K562 (cell line): ENCODE data around the gene EIF2S2. TPM values are rescaled to one million over a fixed set of nuclear protein-coding genes. Genes with fewer than 3 reads are reported as not detected.

Experiments used
- ATAC-seq: fragments of 200-7000 bp; cut with Tn5 transposase; 3 replicates; pipeline ENCODE4 v1.9.1; 2020; ENCODE audit warnings: moderate library complexity
- BruUV-seq: library from RNA; stranded (reverse); fragments of 400-500 nt; replicated peaks from 2 replicates; lab custom pipeline; 2021; lab: Mats Ljungman, UMichigan
- CTCF ChIA-PET: fragments of 300-600 bp; formaldehyde crosslinking; extraction: SDS; loops from one replicate; lab custom pipeline; 2021; ENCODE audit warnings: low intra/inter-chr PET ratio; lab: Yijun Ruan, JAX
- POLR2A ChIA-PET: fragments of 300-600, 350-650 bp; sonication (Branson Sonifier 250); formaldehyde crosslinking; extraction: SDS; loops from one replicate; lab custom pipeline; 2021; ENCODE audit warnings: antibody characterized with exemption, inconsistent platforms; lab: Yijun Ruan, JAX
- DNase-seq, 4 experiments: peaks; one replicate each; pipeline versions ENCODE4 v3.0.0 to v3.0.0-alpha.2; 2011 to 2018; ENCODE audit warnings: low spot score in 3 of 4, mixed read lengths in 3 of 4; ENCODE audit errors: extremely low read depth in 1 of 4
- FAIRE-seq: peaks from 2 replicates; lab custom pipeline; 2011; peaks lifted over from hg19 to GRCh38; lab: Jason Lieb, UNC
- H2AFZ ChIP-seq: 2 replicates; pipeline ENCODE4 v1.6.0; 2011; ENCODE audit warnings: low read depth, low read length, control low read depth, inconsistent platforms
- H3K27ac ChIP-seq: fragments of 200-600 bp; 3 replicates; pipeline ENCODE4 v1.8.0; 2011; ENCODE audit warnings: low read depth, mild to moderate bottlenecking, control low read depth, inconsistent platforms, low read length, moderate library complexity, mixed read lengths; ENCODE audit errors: extremely low read depth
- H3K27me3 ChIP-seq, 2 experiments: fragments of 300-600 bp in 1 of 2; 2 replicates in 1 of 2; 3 replicates in 1 of 2; pipeline versions ENCODE4 v1.6.0 to v1.8.0; 2011; ENCODE audit warnings: inconsistent platforms in 2 of 2, low read length in 2 of 2, mild to moderate bottlenecking in 1 of 2, mixed read lengths in 1 of 2, moderate library complexity in 1 of 2; ENCODE audit not compliant: control insufficient read depth in 2 of 2, insufficient read depth in 2 of 2
- H3K36me3 ChIP-seq: fragments of 300-600 bp; 3 replicates; pipeline ENCODE4 v1.8.0; 2011; ENCODE audit warnings: mild to moderate bottlenecking, low read length, inconsistent platforms; ENCODE audit not compliant: control insufficient read depth, insufficient read depth
- H3K4me1 ChIP-seq, 2 experiments: fragments of 200-600 bp in 1 of 2; replicated peaks in 1 of 2; 2 replicates in 1 of 2; 3 replicates in 1 of 2; pipeline versions ENCODE4 v1.5.1 to v1.8.0; 2011; ENCODE audit warnings: inconsistent platforms in 2 of 2, low read length in 2 of 2, mild to moderate bottlenecking in 1 of 2, mixed read lengths in 1 of 2, moderate library complexity in 1 of 2; ENCODE audit not compliant: control insufficient read depth in 2 of 2, insufficient read depth in 2 of 2
- H3K4me2 ChIP-seq: 2 replicates; pipeline ENCODE4 v1.6.1; 2011; ENCODE audit warnings: low read length, control low read depth, inconsistent platforms, mixed read lengths; ENCODE audit not compliant: insufficient read depth
- H3K4me3 ChIP-seq: fragments of 200-600 bp; sonication (generic), shearing (Covaris generic); 2 replicates; pipeline ENCODE4 v1.5.1; 2016; ENCODE audit warnings: control low read depth, inconsistent platforms
- H3K79me2 ChIP-seq: fragments of 200-600 bp; 3 replicates; pipeline ENCODE4 v1.8.0; 2011; ENCODE audit warnings: low read length, inconsistent platforms; ENCODE audit not compliant: control insufficient read depth, insufficient read depth
- H3K9ac ChIP-seq, 2 experiments: 2 replicates each; pipeline versions ENCODE4 v1.6.0 to v1.6.1; 2011; ENCODE audit warnings: low read depth in 2 of 2, low read length in 2 of 2, control low read depth in 1 of 2, inconsistent platforms in 1 of 2, mild to moderate bottlenecking in 1 of 2, mixed read lengths in 1 of 2; ENCODE audit not compliant: insufficient read depth in 1 of 2
- H3K9me1 ChIP-seq: one replicate; pipeline ENCODE4 v1.6.0; 2011; ENCODE audit warnings: inconsistent platforms, mild to moderate bottlenecking, low read length, moderate library complexity; ENCODE audit not compliant: control insufficient read depth, insufficient read depth
- H3K9me3 ChIP-seq: replicated peaks from 2 replicates; pipeline ENCODE4 v1.5.1; 2011; ENCODE audit warnings: low read depth, low read length, inconsistent platforms; ENCODE audit not compliant: control insufficient read depth, insufficient read depth
- H4K20me1 ChIP-seq: replicated peaks from 2 replicates; pipeline ENCODE4 v1.6.1; 2011; ENCODE audit warnings: low read length, inconsistent platforms, mixed read lengths; ENCODE audit not compliant: control insufficient read depth, insufficient read depth
- COPS2 ChIP-seq: fragments of 450-650 bp; conservative IDR thresholded peaks from 2 replicates; pipeline ENCODE4 v1.6.1; 2016; ENCODE audit warnings: mild to moderate bottlenecking, moderate library complexity
- KDM4B ChIP-seq, 2 experiments: fragments of 450-650 bp in 1 of 2; sonication (generic) in 1 of 2; IDR thresholded peaks; 2 replicates each; pipeline ENCODE4 v1.6.1; 2016 to 2017; ENCODE audit warnings: borderline replicate concordance in 2 of 2, antibody characterized with exemption in 1 of 2, low read depth in 1 of 2, mild to moderate bottlenecking in 1 of 2
- POU5F1 ChIP-seq: fragments of 150-350 bp; IDR thresholded peaks from 2 replicates; pipeline ENCODE4 v1.6.1; 2014; ENCODE audit warnings: borderline replicate concordance, low read length, low read depth, mild to moderate bottlenecking; ENCODE audit not compliant: partially characterized antibody
- SP2 ChIP-seq: IDR thresholded peaks from 2 replicates; pipeline ENCODE4 v1.6.1; 2011; ENCODE audit warnings: mild to moderate bottlenecking, low read depth, low read length, moderate library complexity; ENCODE audit not compliant: poor library complexity, severe bottlenecking; ENCODE audit errors: extremely low read depth
- ZNF347 ChIP-seq: fragments of 450-650 bp; formaldehyde crosslinking; IDR thresholded peaks from 2 replicates; pipeline ENCODE4 v1.4.0; 2020; ENCODE audit warnings: low read depth, mild to moderate bottlenecking, moderate library complexity
- ZNF764 ChIP-seq: fragments of 250-450 bp; sonication (Bioruptor Pico); IDR thresholded peaks from 2 replicates; pipeline ENCODE4 v1.4.0; 2020; ENCODE audit warnings: low read depth, mild to moderate bottlenecking, moderate library complexity
- WGBS: fragments of 100-300 bp; shearing (Covaris generic); methylation state at CpG from one replicate; pipeline ENCODE4 v1.1.6; 2016; ENCODE audit warnings: low coverage, mixed read lengths; ENCODE audit not compliant: insufficient coverage; ENCODE audit errors: missing lambda C conversion rate; 5-methylcytosine and 5-hydroxymethylcytosine counted together
- in situ Hi-C: fragments of 300-500 bp; cut with MboI; formaldehyde crosslinking; loops from 4 replicates; pipeline ENCODE4 v1.15.0; 2018; ENCODE audit warnings: inconsistent platforms, mixed read lengths
- intact Hi-C: fragments of 100-400 bp; cut with micrococcal nuclease; formaldehyde crosslinking; loops from 2 replicates; pipeline ENCODE4 v1.14.2; 2022
- polyA plus RNA-seq, 8 experiments: library from polyadenylated mRNA; depleted of rRNA in 4 of 8; stranded (reverse) in 5 of 8; unstranded in 3 of 8; fragments of >200 nt; fragmentation: Nextera tagmentation in 2 of 8; fragmentation: Illumina TruSeq in 1 of 8; extraction: Ambion mirVana in 2 of 8; extraction: Trizol in 1 of 8; gene quantifications; 2 replicates each; pipeline versions ENCODE4 v1.2.1 to v1.2.3, GENCODE V29; 2011 to 2014; ENCODE audit warnings: inconsistent platforms in 1 of 8, missing spikeins in 1 of 8
- total RNA-seq, 7 experiments: library from RNA; depleted of rRNA in 6 of 7; stranded (reverse); fragments of >200 nt in 6 of 7; fragmentation: Illumina TruSeq in 2 of 7; extraction: Trizol in 2 of 7; gene quantifications; 2 replicates each; pipeline versions ENCODE4 v1.2.1 to v1.2.3, GENCODE V29; 2011 to 2021; ENCODE audit warnings: low replicate concordance in 1 of 7

Gene EIF2S2
- total and polyA plus RNA-seq, 9 of the 15 experiments (the other 6 are each of a cell fraction or from before 2014, with no cell fraction given): 79.7 to 220 (median 154) TPM

DNA sequence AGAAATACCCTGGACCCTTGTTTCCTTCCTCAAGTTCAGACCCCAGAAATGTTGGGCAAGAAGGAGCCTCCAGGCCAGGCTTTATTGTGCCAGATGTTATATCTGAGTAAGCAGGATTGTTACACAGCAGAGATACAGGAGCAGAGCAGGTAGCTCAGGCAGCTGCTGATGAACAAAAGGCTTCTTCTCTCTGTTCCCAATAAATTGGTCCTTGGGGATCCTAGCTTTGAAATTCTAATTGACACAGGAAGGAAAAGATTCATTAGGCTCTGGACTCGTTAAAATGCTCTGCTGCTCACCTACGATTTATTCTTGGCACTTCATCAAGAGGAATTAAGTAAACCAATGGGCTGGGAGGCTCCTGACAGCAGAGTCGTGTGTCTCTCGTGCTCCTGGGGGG is 64.1 kb downstream of the EIF2S2 start:
- ATAC-seq (no peak), DNase-seq (no peak), FAIRE-seq (no peak)
- POLR2A ChIA-PET: interaction anchor here (1.5 kb wide), 1 partner anchor 31 kb away, joined by 5 read pairs; no protein-coding TSS in a partner anchor
- H3K9me3 ChIP-seq: no peaks in the 10 kb centered on the region
- WGBS: 78% methylated on average over 4 of the region's 4 CpGs
- BruUV-seq: no TSS peak
- H3K4me1 ChIP-seq: peaks cover 0 to 15% of the 10 kb centered on the region in 2 experiments; a peak in 2 of 5 replicates
- H3K4me2 ChIP-seq: no peak overlapping the region
- in situ Hi-C loops (no loop called here), intact Hi-C loops (no loop called here)
- H3K4me3 ChIP-seq: no peak overlapping the region
- peaks cover 76% of the 10 kb centered on the region for H3K79me2 ChIP-seq
- CTCF ChIA-PET: no interaction called here
- peaks cover 6% of the 10 kb centered on the region for H3K9me1 ChIP-seq
- H3K36me3 ChIP-seq: peaks cover 18% of the 10 kb centered on the region; the same call in 2 of the 3 replicates
- no peak for TF ChIP-seq POU5F1
- no peak for TF ChIP-seq KDM4B (IDR thresholded peaks at IDR 0.05; ENCODE audit: borderline replicate concordance in 2 of 2, low read depth in 1 of 2)
- TF ChIP-seq SP2: no peak
- no peak for TF ChIP-seq COPS2
- TF ChIP-seq ZNF764 (CRISPR knock-in tag): no peak
- TF ChIP-seq ZNF347 (CRISPR knock-in tag): no peak
- H2AFZ ChIP-seq: no peak overlapping the region
- no peaks in the 10 kb centered on the region for H3K27me3 ChIP-seq
- H4K20me1 ChIP-seq: peaks cover 27% of the 10 kb centered on the region
- no peak overlapping the region for H3K27ac ChIP-seq
- H3K9ac ChIP-seq: no peak overlapping the region
